MM.1S (cell line): ENCODE results near the gene GRIK4.

Experiments
- DNase-seq: peaks from one replicate; pipeline ENCODE4 v3.0.0-alpha.2; 2015
- H2AFZ ChIP-seq: fragments of 300-600 bp; sonication (generic); 2 replicates; pipeline ENCODE4 v1.6.0; 2016; ENCODE audit warnings: antibody characterized with exemption, low read length
- H3F3A ChIP-seq: fragments of 300-600 bp; sonication (generic); 2 replicates; pipeline ENCODE4 v1.6.1; 2016; ENCODE audit warnings: mild to moderate bottlenecking, antibody characterized with exemption, low read length, moderate library complexity, mixed read lengths; ENCODE audit not compliant: insufficient read depth
- H3K27ac ChIP-seq: fragments of 300-600 bp; sonication (generic); 2 replicates; pipeline ENCODE4 v1.5.1; 2016; ENCODE audit warnings: mild to moderate bottlenecking, low read length
- H3K27me3 ChIP-seq: fragments of 300-600 bp; sonication (generic); replicated peaks from 2 replicates; pipeline ENCODE4 v1.6.0; 2016; ENCODE audit warnings: low read length; ENCODE audit not compliant: insufficient read depth
- H3K36me3 ChIP-seq: fragments of 300-600 bp; sonication (generic); replicated peaks from 2 replicates; pipeline ENCODE4 v1.6.1; 2016; ENCODE audit warnings: mild to moderate bottlenecking, low read length, mixed read lengths; ENCODE audit not compliant: insufficient read depth
- H3K4me1 ChIP-seq: fragments of 300-600 bp; sonication (generic); 2 replicates; pipeline ENCODE4 v1.6.1; 2016; ENCODE audit warnings: low read length, mixed read lengths
- H3K4me2 ChIP-seq: fragments of 300-600 bp; sonication (generic); 2 replicates; pipeline ENCODE4 v1.6.0; 2016; ENCODE audit warnings: low read depth, low read length
- H3K4me3 ChIP-seq: fragments of 300-600 bp; sonication (generic); 2 replicates; pipeline ENCODE4 v1.5.1; 2016; ENCODE audit warnings: low read length, mixed read lengths
- H3K79me2 ChIP-seq: fragments of 300-600 bp; sonication (generic); 2 replicates; pipeline ENCODE4 v1.6.1; 2016; ENCODE audit warnings: mixed run types, low read length, mixed read lengths
- H3K9ac ChIP-seq: fragments of 300-600 bp; sonication (generic); 2 replicates; pipeline ENCODE4 v1.6.1; 2016; ENCODE audit warnings: low read length, mixed read lengths
- H3K9me2 ChIP-seq: fragments of 300-600 bp; sonication (generic); replicated peaks from 2 replicates; pipeline ENCODE4 v1.6.1; 2016; ENCODE audit warnings: mild to moderate bottlenecking, low read length, mixed read lengths; ENCODE audit not compliant: insufficient read depth
- H3K9me3 ChIP-seq: fragments of 300-600 bp; sonication (generic); replicated peaks from 2 replicates; pipeline ENCODE4 v1.6.1; 2016; ENCODE audit warnings: mild to moderate bottlenecking, low read length, mixed read lengths; ENCODE audit not compliant: insufficient read depth
- H4K20me1 ChIP-seq: fragments of 300-600 bp; sonication (generic); 2 replicates; pipeline ENCODE4 v1.6.1; 2016; ENCODE audit warnings: mild to moderate bottlenecking, low read length, moderate library complexity, mixed read lengths; ENCODE audit not compliant: insufficient read depth
- EZH2 ChIP-seq: fragments of 300-600 bp; sonication (generic); optimal IDR thresholded peaks from 2 replicates; pipeline ENCODE3; 2017; ENCODE audit warnings: low read depth, mild to moderate bottlenecking, antibody characterized with exemption, low read length, mixed read lengths
- EZH2phosphoT487 ChIP-seq: fragments of 300-600 bp; sonication (generic); IDR thresholded peaks from 2 replicates; pipeline ENCODE4 v1.6.1; 2018; ENCODE audit warnings: antibody characterized with exemption, low read length
- TF ChIP-seq, protein P1 (sequence below): fragments of 300-600 bp; sonication (generic); IDR thresholded peaks from 2 replicates; pipeline ENCODE4 v1.5.1; 2016; ENCODE audit warnings: antibody characterized with exemption, low read length, mixed read lengths

GRIK4 gene

DNA sequence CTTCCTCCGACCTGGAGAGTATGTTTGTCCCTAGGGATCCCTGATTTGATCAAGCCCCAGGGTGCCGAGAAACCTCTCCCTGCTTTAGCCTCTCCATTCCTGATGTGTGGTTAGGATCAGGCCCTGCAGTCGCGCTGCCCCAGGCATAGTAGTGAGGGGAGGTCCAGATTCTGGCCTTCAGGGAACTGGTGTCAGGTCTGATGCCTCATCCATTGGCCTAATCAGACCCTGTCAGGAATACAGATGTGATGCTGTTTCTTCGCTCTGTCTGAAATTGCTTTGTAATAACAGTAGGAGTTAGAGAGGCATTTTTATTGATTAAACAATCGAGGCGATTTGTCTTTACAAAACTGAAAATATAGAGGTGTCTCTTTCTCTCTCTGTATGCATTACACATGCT lies 75.2 kb downstream of the GRIK4 start:
- no peak overlapping the region for H3K4me2 ChIP-seq
- DNase-seq = no peak
- H3K79me2 ChIP-seq = no peaks in the 10 kb centered on the region
- no peaks in the 10 kb centered on the region for H3K9me3 ChIP-seq
- no peaks in the 10 kb centered on the region for H3K9me2 ChIP-seq
- no peaks in the 10 kb centered on the region for H4K20me1 ChIP-seq
- no peaks in the 10 kb centered on the region for H3K27me3 ChIP-seq
- H3K36me3 ChIP-seq = no peaks in the 10 kb centered on the region
- no peak overlapping the region for H2AFZ ChIP-seq
- no peaks in the 10 kb centered on the region for H3F3A ChIP-seq
- TF ChIP-seq, protein P1, sequence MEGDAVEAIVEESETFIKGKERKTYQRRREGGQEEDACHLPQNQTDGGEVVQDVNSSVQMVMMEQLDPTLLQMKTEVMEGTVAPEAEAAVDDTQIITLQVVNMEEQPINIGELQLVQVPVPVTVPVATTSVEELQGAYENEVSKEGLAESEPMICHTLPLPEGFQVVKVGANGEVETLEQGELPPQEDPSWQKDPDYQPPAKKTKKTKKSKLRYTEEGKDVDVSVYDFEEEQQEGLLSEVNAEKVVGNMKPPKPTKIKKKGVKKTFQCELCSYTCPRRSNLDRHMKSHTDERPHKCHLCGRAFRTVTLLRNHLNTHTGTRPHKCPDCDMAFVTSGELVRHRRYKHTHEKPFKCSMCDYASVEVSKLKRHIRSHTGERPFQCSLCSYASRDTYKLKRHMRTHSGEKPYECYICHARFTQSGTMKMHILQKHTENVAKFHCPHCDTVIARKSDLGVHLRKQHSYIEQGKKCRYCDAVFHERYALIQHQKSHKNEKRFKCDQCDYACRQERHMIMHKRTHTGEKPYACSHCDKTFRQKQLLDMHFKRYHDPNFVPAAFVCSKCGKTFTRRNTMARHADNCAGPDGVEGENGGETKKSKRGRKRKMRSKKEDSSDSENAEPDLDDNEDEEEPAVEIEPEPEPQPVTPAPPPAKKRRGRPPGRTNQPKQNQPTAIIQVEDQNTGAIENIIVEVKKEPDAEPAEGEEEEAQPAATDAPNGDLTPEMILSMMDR = no peak
- TF ChIP-seq EZH2 = no peak
- TF ChIP-seq EZH2phosphoT487 = no peak
- H3K4me3 ChIP-seq = no peak overlapping the region
- no peaks in the 10 kb centered on the region for H3K4me1 ChIP-seq
- no peak overlapping the region for H3K27ac ChIP-seq
- H3K9ac ChIP-seq = no peak overlapping the region

GRCh38 chr11:120587299-120587698 lies 75.8 kb downstream of the GRIK4 start:
- Histone ChIP-seq H3K36me3 (no peaks in the 10 kb centered on the region), H4K20me1 (no peaks in the 10 kb centered on the region), H2AFZ (no peak overlapping the region), H3K9me2 (no peaks in the 10 kb centered on the region), H3K79me2 (no peaks in the 10 kb centered on the region), H3K9me3 (no peaks in the 10 kb centered on the region), H3K4me3 (no peak overlapping the region), H3K27ac (no peak overlapping the region), H3K4me1 (no peaks in the 10 kb centered on the region), H3K4me2 (no peak overlapping the region), H3F3A (no peaks in the 10 kb centered on the region), H3K9ac (no peak overlapping the region), H3K27me3 (no peaks in the 10 kb centered on the region)
- no peak for DNase-seq
- TF ChIP-seq, protein P1 = no peak
- TF ChIP-seq EZH2 (no peak), EZH2phosphoT487 (no peak)

DNA sequence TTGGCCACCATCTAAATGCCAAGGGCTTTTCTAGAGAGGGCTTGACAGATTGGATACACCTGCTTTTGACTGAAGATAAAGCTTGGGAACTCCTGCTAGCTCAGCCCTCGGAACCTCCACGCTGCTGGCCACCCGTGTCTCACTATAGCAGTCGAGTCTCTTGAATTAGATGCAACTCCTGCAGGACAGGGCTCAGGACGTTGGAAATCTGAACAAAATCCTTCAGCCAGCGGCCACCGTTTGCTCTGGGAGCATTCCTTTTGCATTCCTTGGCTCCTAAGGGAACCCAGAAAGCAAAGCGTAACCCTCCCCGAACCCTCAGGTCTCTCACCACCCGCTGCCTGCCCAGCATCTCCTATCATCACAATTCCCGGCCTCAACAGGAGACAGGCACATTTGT lies 77.8 kb downstream of the GRIK4 start:
- H3K9me3 ChIP-seq = no peaks in the 10 kb centered on the region
- H3F3A ChIP-seq = no peaks in the 10 kb centered on the region
- H2AFZ ChIP-seq = no peak overlapping the region
- H3K4me2 ChIP-seq = no peak overlapping the region
- no peak overlapping the region for H3K27ac ChIP-seq
- no peaks in the 10 kb centered on the region for H3K79me2 ChIP-seq
- H3K36me3 ChIP-seq = no peaks in the 10 kb centered on the region
- no peak for TF ChIP-seq EZH2phosphoT487
- TF ChIP-seq EZH2 = no peak
- TF ChIP-seq, protein P1 = no peak
- no peak overlapping the region for H3K4me3 ChIP-seq
- H3K9ac ChIP-seq = no peak overlapping the region
- H3K9me2 ChIP-seq = no peaks in the 10 kb centered on the region
- H3K27me3 ChIP-seq = no peaks in the 10 kb centered on the region
- H3K4me1 ChIP-seq = no peaks in the 10 kb centered on the region
- DNase-seq = no peak
- no peaks in the 10 kb centered on the region for H4K20me1 ChIP-seq
